HG02981 (cell line): ENCODE results near the gene KAZALD1.

Experiments used
- ATAC-seq: cut with Tn5 transposase; IDR thresholded peaks from one replicate; pipeline ENCODE4 v1.9.1; 2021; ENCODE audit warnings: mild to moderate bottlenecking, moderate library complexity; ENCODE audit not compliant: unreplicated experiment

The KAZALD1 gene

GRCh38 chr10:101046332-101047238, 15.2 kb upstream of the KAZALD1 start:
- no peak for ATAC-seq

GRCh38 chr10:101047268-101047667, 14.5 kb upstream of the KAZALD1 start:
- ATAC-seq = no peak

- no peak for ATAC-seq
These were observed 13.6 kb upstream of the KAZALD1 start for GRCh38 chr10:101047961-101048892.

- ATAC-seq = peak; percentile 73
These were observed 11.3 kb upstream of the KAZALD1 start for GRCh38 chr10:101050208-101051069.

GRCh38 chr10:101052285-101052684, 9.5 kb upstream of the KAZALD1 start:
- no peak for ATAC-seq

GRCh38 chr10:101053516-101053915, 8.3 kb upstream of the KAZALD1 start:
- ATAC-seq = no peak

GRCh38 chr10:101054351-101054750, 7.4 kb upstream of the KAZALD1 start:
- ATAC-seq = no peak

- no peak for ATAC-seq
These were observed 6.9 kb upstream of the KAZALD1 start for GRCh38 chr10:101054876-101055275.

- ATAC-seq = no peak
These were observed 6.4 kb upstream of the KAZALD1 start for GRCh38 chr10:101055411-101055810.

- no peak for ATAC-seq
These were observed 5.2 kb upstream of the KAZALD1 start for GRCh38 chr10:101056365-101057151.

GRCh38 chr10:101060036-101060950, 1.5 kb upstream of the KAZALD1 start:
- peak; percentile 30 for ATAC-seq

GRCh38 chr10:101060951-101061623, 702 bp upstream of the KAZALD1 start:
- ATAC-seq = peak; percentile 56

GRCh38 chr10:101062232-101063049, 652 bp downstream of the KAZALD1 start:
- ATAC-seq = peak; percentile 28

- ATAC-seq = no peak
These were observed 1.3 kb downstream of the KAZALD1 start for GRCh38 chr10:101063050-101063525.

GRCh38 chr10:101063548-101064414, 2.0 kb downstream of the KAZALD1 start:
- ATAC-seq = no peak

- no peak for ATAC-seq
These were observed 2.7 kb downstream of the KAZALD1 start for GRCh38 chr10:101064415-101065030.
